Hepatocyte (in vitro differentiated cells): ENCODE results near the gene ZNF385C. TPM values are rescaled to one million over a fixed set of nuclear protein-coding genes. Genes with fewer than 3 reads are reported as not detected.
"Not testable (repeated sequence)": the region's sequence is repeated elsewhere in the genome, so short reads cannot be mapped to it uniquely, and the experiment has no call there.

Experiments used
- DNase-seq: peaks from one replicate; pipeline ENCODE4 v3.0.0-alpha.2; 2016; ENCODE audit warnings: low spot score
- H2AFZ ChIP-seq: fragments of 200-600 bp; sonication (generic); 2 replicates; pipeline ENCODE4 v1.6.0; 2016; ENCODE audit warnings: antibody characterized with exemption, mild to moderate bottlenecking
- H3K27ac ChIP-seq: fragments of 200-600 bp; sonication (generic); 2 replicates; pipeline ENCODE4 v1.5.1; 2016; ENCODE audit warnings: mild to moderate bottlenecking
- H3K27me3 ChIP-seq: fragments of 200-600 bp; sonication (generic); 2 replicates; pipeline ENCODE4 v1.6.1; 2016
- H3K36me3 ChIP-seq: fragments of 200-600 bp; sonication (generic); replicated peaks from 2 replicates; pipeline ENCODE4 v1.5.1; 2016; ENCODE audit warnings: low read depth; ENCODE audit not compliant: insufficient read depth
- H3K4me1 ChIP-seq: fragments of 200-600 bp; sonication (generic); 2 replicates; pipeline ENCODE4 v1.5.1; 2016; ENCODE audit warnings: mild to moderate bottlenecking, moderate library complexity; ENCODE audit not compliant: insufficient read depth
- H3K4me2 ChIP-seq: fragments of 200-600 bp; sonication (generic); 2 replicates; pipeline ENCODE4 v1.6.0; 2016
- H3K4me3 ChIP-seq: fragments of 200-600 bp; sonication (generic); 2 replicates; pipeline ENCODE4 v1.5.1; 2016; ENCODE audit warnings: mild to moderate bottlenecking
- H3K79me2 ChIP-seq: fragments of 200-600 bp; sonication (generic); 2 replicates; pipeline ENCODE4 v1.6.0; 2017; ENCODE audit warnings: mild to moderate bottlenecking
- H3K9me2 ChIP-seq: fragments of 200-600 bp; sonication (generic); replicated peaks from 2 replicates; pipeline ENCODE4 v1.6.0; 2017; ENCODE audit warnings: mild to moderate bottlenecking; ENCODE audit not compliant: insufficient read depth
- H3K9me3 ChIP-seq: fragments of 200-600 bp; sonication (generic); 2 replicates; pipeline ENCODE4 v1.5.1; 2016; ENCODE audit warnings: low read depth, mild to moderate bottlenecking
- H4K20me1 ChIP-seq: fragments of 200-600 bp; sonication (generic); 2 replicates; pipeline ENCODE4 v1.6.0; 2016; ENCODE audit warnings: mild to moderate bottlenecking; ENCODE audit not compliant: insufficient read depth, poor library complexity, severe bottlenecking
- CTCF ChIP-seq: fragments of 200-600 bp; sonication (generic); IDR thresholded peaks from 2 replicates; pipeline ENCODE4 v1.5.1; 2016; ENCODE audit warnings: antibody characterized with exemption, mild to moderate bottlenecking; ENCODE audit not compliant: poor library complexity
- EZH2 ChIP-seq: fragments of 200-600 bp; sonication (generic); IDR thresholded peaks from 2 replicates; pipeline ENCODE4 v1.6.1; 2016; ENCODE audit warnings: antibody characterized with exemption, mild to moderate bottlenecking, borderline replicate concordance
- EZH2phosphoT487 ChIP-seq: fragments of 200-600 bp; sonication (generic); IDR thresholded peaks from one replicate; pipeline ENCODE4 v1.6.1; 2018; ENCODE audit warnings: antibody characterized with exemption, mild to moderate bottlenecking, low read depth, moderate library complexity; ENCODE audit not compliant: unreplicated experiment, severe bottlenecking
- WGBS: methylation state at CpG from one replicate; pipeline ENCODE4 v1.1.6; 2016; ENCODE audit warnings: low lambda C conversion rate; ENCODE audit errors: missing lambda C conversion rate; 5-methylcytosine and 5-hydroxymethylcytosine counted together
- polyA plus RNA-seq: library from polyadenylated mRNA; unstranded; fragments of >200 nt; fragmentation: Nextera tagmentation; extraction: Ambion mirVana; gene quantifications from 2 replicates; pipeline ENCODE4 v1.2.1, GENCODE V29; 2016
- total RNA-seq: library from RNA; depleted of rRNA; stranded (reverse); fragments of >200 nt; gene quantifications from 2 replicates; pipeline ENCODE4 v1.2.3, GENCODE V29; 2014

ZNF385C gene
- total and polyA plus RNA-seq, 2 experiments from 2014 or later = 0.45 to 0.63 TPM

DNA sequence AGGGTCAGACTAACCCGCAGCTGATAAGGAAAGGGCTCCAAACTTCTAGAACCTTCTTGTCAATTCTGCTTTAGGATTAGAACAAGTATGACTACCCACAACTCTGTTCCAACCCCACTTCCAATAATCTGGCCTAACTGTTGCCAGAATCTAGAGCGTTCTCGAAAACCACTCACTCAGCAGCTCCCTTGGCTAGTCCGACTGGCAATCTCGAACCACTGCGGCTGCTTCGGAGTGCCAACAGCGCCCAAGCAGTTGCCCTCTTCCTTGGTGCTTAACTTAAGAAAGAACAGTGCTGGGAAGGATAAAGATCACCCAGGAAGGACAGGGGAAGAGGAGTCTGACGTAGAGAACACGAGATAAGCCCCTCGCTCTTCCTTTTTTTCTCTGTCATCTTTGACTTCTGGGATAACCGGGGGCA lies 81.9 kb downstream of the ZNF385C start:
- DNase-seq = peak; percentile 36
- no peaks in the 10 kb centered on the region for H3K9me3 ChIP-seq
- H3K4me2 ChIP-seq = peak overlapping the region; percentile 84
- no peaks in the 10 kb centered on the region for H3K27me3 ChIP-seq
- peaks cover 22% of the 10 kb centered on the region for H3K4me1 ChIP-seq
- 6% methylated on average over 12 of the region's 12 CpGs for WGBS
- H3K4me3 ChIP-seq = peak overlapping the region; percentile 84
- peaks cover 34% of the 10 kb centered on the region for H4K20me1 ChIP-seq
- TF ChIP-seq EZH2phosphoT487 (no peak), CTCF (no peak), EZH2 (no peak)
- peak overlapping the region; percentile 97 for H3K27ac ChIP-seq
- H3K79me2 ChIP-seq = peaks cover 85% of the 10 kb centered on the region
- H3K9me2 ChIP-seq = no peaks in the 10 kb centered on the region
- H3K36me3 ChIP-seq = no peaks in the 10 kb centered on the region
- peak overlapping the region; percentile 56 for H2AFZ ChIP-seq

GRCh38 chr17:42013740-42014139 lies 84.5 kb downstream of the ZNF385C start:
- H3K4me3 ChIP-seq, H3K4me2 ChIP-seq, H3K27ac ChIP-seq, DNase-seq, H3K9me2 ChIP-seq, H3K27me3 ChIP-seq, H2AFZ ChIP-seq, H3K36me3 ChIP-seq, H3K9me3 ChIP-seq: not testable (repeated sequence)
- peaks cover 60% of the 10 kb centered on the region for H4K20me1 ChIP-seq
- H3K79me2 ChIP-seq = peaks cover 87% of the 10 kb centered on the region
- H3K4me1 ChIP-seq = peaks cover 15% of the 10 kb centered on the region
- 95% methylated on average over 12 of the region's 12 CpGs for WGBS

GRCh38 chr17:42012363-42012762 lies 85.9 kb downstream of the ZNF385C start:
- peaks cover 97% of the 10 kb centered on the region for H3K79me2 ChIP-seq
- peaks cover 74% of the 10 kb centered on the region for H4K20me1 ChIP-seq
- not testable (repeated sequence) for H3K27ac ChIP-seq, DNase-seq, H3K9me3 ChIP-seq, H3K9me2 ChIP-seq, H3K36me3 ChIP-seq, H3K27me3 ChIP-seq, H3K4me2 ChIP-seq, H3K4me1 ChIP-seq, H3K4me3 ChIP-seq, H2AFZ ChIP-seq
- 77% methylated on average over 4 of the region's 4 CpGs for WGBS

- H3K36me3 ChIP-seq = no peaks in the 10 kb centered on the region
- WGBS = 98% methylated on average over 3 of the region's 3 CpGs
- H3K4me1 ChIP-seq = peaks cover 6% of the 10 kb centered on the region
- H3K27ac ChIP-seq = no peak overlapping the region
- H3K4me2 ChIP-seq = no peak overlapping the region
- H4K20me1 ChIP-seq = peaks cover 88% of the 10 kb centered on the region
- peaks cover 100% of the 10 kb centered on the region for H3K79me2 ChIP-seq
- no peak overlapping the region for H3K4me3 ChIP-seq
- no peak for DNase-seq
- no peak overlapping the region for H2AFZ ChIP-seq
- no peaks in the 10 kb centered on the region for H3K9me3 ChIP-seq
- no peaks in the 10 kb centered on the region for H3K27me3 ChIP-seq
- TF ChIP-seq EZH2phosphoT487 (no peak), CTCF (no peak), EZH2 (no peak)
- no peaks in the 10 kb centered on the region for H3K9me2 ChIP-seq
Measured at GRCh38 chr17:42010898-42011516, 87.3 kb downstream of the ZNF385C start.

GRCh38 chr17:42010266-42010680 lies 88.0 kb downstream of the ZNF385C start:
- WGBS = 94% methylated on average over 9 of the region's 9 CpGs
- H3K9me3 ChIP-seq, H3K4me1 ChIP-seq, H2AFZ ChIP-seq, H3K27me3 ChIP-seq, H3K36me3 ChIP-seq, H3K4me3 ChIP-seq, DNase-seq, H3K4me2 ChIP-seq, H3K27ac ChIP-seq, H3K9me2 ChIP-seq: not testable (repeated sequence)
- Histone ChIP-seq H4K20me1 (peaks cover 95% of the 10 kb centered on the region), H3K79me2 (peaks cover 100% of the 10 kb centered on the region)
